Measurements from ENCODE around the gene PTX4.
"Not testable (repeated sequence)": the region's sequence is repeated elsewhere in the genome, so short reads cannot be mapped to it uniquely, and the experiment has no call there.

PTX4 gene

DNA sequence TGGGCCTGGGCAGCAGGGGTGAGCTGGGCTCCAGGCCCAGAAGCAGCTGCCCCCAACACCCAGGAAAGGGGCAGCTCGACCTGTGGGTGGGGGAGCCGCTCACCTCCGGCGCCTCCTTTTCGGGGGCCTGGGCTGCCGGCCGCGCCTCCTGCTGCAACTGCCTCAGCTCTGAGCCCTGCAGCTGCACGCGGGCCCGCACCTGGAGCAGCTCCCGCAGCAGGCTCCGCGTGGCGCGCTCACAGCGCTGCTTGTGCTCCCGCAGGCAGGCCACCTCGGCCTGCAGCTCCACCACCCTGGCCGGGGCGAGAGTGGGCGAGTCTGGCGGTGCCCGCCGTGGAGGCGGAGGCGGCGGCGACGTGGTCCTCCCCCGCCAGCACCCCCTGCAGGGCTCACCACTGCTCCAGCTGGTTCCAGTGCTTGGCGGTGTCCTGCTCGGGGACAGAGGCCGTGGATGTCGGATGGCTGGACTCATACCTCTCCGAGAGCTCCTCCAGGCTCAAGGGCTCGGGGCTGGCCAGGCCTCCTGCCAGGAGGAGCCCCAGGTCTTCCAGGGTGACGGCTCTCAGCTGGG lies 45.3 kb downstream of the PTX4 start:
- TF ChIP-seq, protein P1, sequence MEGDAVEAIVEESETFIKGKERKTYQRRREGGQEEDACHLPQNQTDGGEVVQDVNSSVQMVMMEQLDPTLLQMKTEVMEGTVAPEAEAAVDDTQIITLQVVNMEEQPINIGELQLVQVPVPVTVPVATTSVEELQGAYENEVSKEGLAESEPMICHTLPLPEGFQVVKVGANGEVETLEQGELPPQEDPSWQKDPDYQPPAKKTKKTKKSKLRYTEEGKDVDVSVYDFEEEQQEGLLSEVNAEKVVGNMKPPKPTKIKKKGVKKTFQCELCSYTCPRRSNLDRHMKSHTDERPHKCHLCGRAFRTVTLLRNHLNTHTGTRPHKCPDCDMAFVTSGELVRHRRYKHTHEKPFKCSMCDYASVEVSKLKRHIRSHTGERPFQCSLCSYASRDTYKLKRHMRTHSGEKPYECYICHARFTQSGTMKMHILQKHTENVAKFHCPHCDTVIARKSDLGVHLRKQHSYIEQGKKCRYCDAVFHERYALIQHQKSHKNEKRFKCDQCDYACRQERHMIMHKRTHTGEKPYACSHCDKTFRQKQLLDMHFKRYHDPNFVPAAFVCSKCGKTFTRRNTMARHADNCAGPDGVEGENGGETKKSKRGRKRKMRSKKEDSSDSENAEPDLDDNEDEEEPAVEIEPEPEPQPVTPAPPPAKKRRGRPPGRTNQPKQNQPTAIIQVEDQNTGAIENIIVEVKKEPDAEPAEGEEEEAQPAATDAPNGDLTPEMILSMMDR (conservative IDR thresholded peaks at IDR 0.05; ENCODE audit: low read depth, low read length): no peak
- no peak overlapping the region for H3K4me3 ChIP-seq (ENCODE audit: low read depth, low read length)
- DNase-seq (ENCODE audit: low read depth): no peak

DNA sequence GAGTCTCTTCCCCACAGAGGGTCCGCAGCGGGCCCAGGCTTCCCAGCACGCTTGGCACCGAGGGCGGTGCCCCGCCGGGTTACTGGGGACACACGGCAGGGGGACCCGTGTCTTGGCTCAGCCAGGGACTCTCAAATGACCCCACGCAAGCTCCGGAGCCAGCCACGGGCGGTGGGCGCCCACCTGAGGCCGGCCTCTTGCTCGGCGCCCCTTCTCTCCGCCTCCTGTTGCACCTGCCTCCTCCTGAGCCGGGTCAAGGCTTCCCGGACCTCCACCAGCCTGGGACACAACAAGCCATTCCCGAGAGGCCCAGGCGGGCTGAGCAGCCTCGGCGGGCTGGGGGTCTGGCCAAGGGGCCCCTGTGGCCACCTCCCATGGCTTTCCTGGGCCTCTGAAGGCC lies 46.0 kb downstream of the PTX4 start:
- no peak overlapping the region for H3K4me3 ChIP-seq (ENCODE audit: low read depth, low read length)
- DNase-seq (ENCODE audit: low read depth): no peak
- TF ChIP-seq, protein P1 (conservative IDR thresholded peaks at IDR 0.05; ENCODE audit: low read depth, low read length): no peak

DNA sequence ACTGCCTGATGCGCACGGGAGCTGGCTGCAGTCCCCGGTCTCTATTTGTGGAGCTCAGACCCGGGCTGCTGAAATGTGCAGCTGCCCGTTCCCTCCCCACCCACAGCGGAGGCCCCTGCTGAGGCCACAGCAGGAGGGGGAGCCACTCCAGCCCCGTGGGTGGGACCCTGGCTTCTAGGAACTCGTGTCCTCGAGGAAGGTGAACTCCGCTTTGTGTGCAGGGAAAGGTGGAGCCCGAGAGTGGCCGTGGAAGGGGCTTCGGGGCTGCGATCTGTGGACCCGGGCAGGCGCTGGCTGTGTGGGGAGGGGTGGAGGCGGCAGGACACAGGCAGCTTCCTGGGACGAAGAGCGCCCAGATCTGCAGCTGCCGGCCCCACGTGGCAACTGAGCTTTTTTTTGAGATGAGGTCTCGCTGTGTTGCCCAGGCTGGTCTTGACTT lies 47.3 kb downstream of the PTX4 start:
- H3K4me3 ChIP-seq (ENCODE audit: low read depth, low read length): no peak overlapping the region
- no peak for DNase-seq (ENCODE audit: low read depth)
- TF ChIP-seq, protein P1 (conservative IDR thresholded peaks at IDR 0.05; ENCODE audit: low read depth, low read length): no peak

DNA sequence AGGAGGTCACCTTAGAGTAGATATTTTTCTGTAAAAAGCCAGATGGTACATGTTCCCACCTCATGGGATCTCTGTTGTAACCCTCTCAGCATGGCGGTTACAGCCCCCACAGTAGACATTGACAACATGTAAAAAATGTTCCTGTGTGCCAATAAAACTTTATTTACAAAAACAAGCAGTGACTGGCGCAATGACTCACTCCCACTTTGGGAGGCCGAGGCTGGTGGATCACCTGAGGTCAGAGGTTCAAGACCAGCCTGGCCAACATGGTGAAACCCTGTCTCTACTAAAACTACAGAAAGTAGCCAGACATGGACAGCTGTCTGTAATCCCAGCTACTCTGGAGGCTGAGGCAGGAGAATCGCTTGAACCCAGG lies 49.1 kb downstream of the PTX4 start:
- H3K4me3 ChIP-seq (ENCODE audit: low read depth, low read length); DNase-seq (ENCODE audit: low read depth): not testable (repeated sequence)

DNA sequence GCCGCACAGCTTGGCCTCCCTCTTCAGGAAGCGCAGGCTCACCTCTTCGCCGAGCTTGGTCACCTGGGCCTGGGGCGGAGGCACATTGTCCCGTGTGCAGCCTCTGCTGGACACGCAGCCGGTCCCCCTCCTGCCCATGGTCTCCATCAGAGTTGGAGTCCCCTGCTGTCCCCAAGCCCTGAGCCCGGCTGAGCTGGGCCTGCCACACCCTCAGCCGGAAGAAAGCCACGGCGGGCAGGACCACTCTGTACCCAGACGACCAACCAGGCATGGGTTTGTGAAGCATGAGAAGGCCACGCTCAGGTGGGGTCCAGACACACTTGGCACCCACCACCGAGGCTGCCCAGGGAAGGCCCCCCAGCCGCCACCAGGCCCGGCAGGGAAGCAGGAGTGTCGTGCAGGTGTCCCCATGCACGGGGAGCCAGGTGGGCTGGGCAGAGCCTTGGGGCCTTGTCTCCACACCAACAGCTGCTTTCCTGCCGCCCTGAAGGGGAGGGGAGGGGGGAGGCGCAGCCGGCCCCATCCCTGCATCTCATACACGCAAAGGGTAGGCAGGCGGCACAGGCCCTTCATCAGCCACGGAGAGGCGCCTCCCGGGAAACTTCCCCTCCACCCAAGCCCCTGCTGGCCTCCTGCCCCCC lies 49.6 kb downstream of the PTX4 start:
- no peak overlapping the region for H3K4me3 ChIP-seq (ENCODE audit: low read depth, low read length)
- DNase-seq (ENCODE audit: low read depth): no peak
- TF ChIP-seq, protein P1 (conservative IDR thresholded peaks at IDR 0.05; ENCODE audit: low read depth, low read length): no peak

DNA sequence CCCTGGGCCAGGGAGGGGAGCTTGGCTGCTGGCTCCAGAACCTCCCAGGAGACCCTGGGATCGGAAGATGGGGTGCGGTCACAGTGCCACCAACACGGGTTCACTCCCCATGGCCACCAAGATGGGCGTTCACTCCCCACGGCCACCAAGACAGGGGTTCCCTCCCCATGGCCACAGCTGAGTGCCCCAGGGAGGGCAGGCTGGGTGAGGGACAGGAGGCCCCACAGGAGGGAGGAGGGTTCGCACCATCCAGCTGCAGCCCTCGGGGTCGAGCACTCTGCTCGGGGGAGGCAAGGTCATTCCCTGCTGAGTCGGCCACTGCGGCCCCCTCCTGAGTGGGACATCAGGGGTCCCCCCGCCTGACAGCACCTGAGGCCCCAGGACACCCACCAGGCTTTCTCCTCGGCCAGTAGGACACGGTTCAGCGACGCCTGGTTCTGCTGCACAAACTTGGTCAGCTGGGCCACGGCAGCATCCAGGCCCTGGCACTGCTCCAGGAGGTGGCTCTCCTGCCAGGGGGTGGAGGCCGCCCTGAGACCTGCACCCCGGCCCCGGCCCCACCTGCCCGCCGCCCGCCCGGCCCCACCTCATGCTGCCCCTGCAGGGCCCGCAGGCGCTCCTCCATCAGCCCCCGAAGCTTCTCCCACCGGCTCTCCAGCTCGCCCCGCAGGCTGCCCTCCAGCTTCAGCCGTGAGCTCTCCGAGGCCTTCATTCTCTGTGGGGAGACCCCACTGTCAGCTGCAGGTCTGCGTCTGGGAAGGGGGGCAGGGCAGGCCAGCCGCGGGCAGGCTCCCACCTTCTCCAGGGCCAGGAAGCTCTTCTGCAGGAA lies 50.3 kb downstream of the PTX4 start:
- DNase-seq (ENCODE audit: low read depth): no peak
- H3K4me3 ChIP-seq (ENCODE audit: low read depth, low read length): no peak overlapping the region
- TF ChIP-seq, protein P1 (conservative IDR thresholded peaks at IDR 0.05; ENCODE audit: low read depth, low read length): no peak

DNA sequence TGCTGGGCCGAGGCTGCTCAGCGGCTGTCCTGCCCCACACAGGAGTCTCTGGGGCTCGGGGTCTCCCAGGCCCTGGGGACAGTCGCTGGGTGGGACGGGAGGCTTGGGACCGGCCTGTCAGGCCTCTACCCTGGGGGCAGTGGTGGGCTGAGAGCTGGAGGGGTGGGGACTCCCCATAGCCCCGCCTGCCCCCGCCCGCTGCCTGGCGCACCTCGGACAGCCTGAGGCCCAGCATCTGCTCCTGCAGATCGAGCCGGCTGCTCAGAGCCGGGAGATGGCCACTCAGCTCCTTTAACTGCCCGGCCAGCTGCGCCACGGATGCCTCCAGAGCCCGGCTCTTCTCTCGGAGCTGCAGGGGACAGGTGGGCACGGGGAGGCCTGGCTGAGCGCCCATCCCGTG lies 51.1 kb downstream of the PTX4 start:
- DNase-seq (ENCODE audit: low read depth): no peak
- no peak overlapping the region for H3K4me3 ChIP-seq (ENCODE audit: low read depth, low read length)
- TF ChIP-seq, protein P1 (conservative IDR thresholded peaks at IDR 0.05; ENCODE audit: low read depth, low read length): no peak
